Activated CD4-positive, alpha-beta T cell treated with anti-CD3 and anti-CD28 coated beads for 48 hours (primary cell): Measurements from ENCODE around the gene NRARP.
"Not testable (repeated sequence)": the region's sequence is repeated elsewhere in the genome, so short reads cannot be mapped to it uniquely, and the experiment has no call there.

ENCODE experiments used
- DNase-seq: peaks from one replicate; pipeline ENCODE4 v3.0.0-alpha.2; 2020

The NRARP gene

DNA sequence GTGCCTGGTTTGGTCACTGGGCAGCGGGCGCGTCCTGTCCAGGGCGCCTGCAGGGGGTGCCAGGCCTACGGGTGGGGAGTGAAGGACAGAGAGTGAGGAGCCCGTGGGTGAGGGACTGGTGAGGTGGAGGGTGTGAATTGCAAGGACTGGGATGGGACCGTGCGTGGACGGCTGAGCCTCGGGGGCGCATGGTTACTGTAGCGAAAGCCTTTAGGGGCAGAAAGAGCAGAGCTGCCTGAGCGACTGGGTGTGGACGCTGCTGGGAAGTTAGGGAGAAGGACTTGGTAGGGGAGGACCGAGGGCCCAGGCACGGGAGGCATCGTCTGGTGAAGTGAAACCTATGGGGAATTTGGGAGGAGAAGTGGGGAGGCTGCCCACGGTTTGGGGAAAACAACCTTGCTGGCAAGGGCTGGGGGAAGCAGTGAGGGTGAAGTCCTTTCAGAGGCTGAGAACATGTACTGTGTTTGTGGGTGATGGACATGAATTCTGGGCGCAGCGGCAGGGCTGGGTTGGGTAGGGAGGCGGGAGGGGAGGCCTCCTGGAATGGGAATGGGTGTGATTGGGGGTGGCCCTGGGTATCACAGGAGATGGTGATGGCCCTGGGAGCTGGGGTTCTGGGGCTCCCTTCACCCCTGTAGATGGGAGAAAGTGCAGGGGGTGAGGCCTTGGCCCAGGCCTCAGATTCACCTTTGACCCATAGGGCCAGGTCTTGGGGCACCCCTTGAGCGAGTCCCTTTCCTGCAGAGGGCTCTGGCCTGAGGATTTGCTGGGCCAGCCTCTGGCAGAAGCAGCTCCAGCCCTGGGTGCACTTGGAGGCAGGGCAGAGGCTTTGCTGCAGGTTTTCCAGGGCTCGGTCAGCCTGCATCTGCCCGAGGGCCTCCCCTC is 26.2 kb downstream of the NRARP start:
- no peak for DNase-seq

DNA sequence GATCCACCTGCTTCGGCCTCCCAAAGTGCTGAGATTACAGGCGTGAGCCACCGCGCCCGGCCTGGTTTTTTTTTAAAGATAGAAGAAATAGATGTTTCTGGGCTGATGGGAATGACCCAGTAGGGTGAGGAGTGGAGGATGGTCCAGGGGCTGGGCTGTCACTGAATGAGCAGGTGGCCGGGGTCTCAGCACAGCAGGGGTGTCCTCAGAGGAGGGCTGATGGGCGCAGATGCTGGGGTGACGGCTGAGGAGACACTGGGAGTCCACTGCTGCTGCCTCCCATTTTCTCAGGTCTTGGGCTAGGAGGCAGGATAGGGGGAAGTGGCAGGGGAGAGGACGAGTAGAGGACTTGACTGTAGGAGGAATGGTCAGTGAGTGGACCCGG is 26.9 kb downstream of the NRARP start:
- DNase-seq, result no peak

GRCh38 chr9:137273611-137274320 is 28.3 kb downstream of the NRARP start:
- DNase-seq, result no peak

DNA sequence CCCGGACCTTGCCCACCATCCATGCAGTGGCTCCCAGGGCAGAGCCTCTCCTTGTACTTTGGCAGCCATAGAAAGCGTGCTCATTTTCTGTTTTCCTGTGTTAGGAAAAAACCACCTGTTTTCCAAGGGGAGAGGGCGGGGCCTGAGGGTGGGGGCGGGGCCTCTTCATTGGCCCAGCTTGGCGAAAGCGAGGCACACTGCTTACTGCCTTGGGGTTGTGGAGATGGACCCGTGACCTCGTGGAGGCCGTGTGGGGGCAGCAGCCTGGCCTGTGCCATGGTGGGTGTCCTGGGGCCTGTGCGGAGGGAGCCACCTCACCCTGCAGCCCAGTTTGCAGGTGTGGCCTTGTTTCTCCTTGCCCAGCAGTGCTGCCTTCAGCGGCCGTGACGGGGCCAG is 29.0 kb downstream of the NRARP start:
- DNase-seq, result no peak

- DNase-seq, result no peak
Measured at GRCh38 chr9:137272241-137273094, 29.6 kb downstream of the NRARP start.

- no peak for DNase-seq
Measured at GRCh38 chr9:137271696-137272076, 30.4 kb downstream of the NRARP start.

DNA sequence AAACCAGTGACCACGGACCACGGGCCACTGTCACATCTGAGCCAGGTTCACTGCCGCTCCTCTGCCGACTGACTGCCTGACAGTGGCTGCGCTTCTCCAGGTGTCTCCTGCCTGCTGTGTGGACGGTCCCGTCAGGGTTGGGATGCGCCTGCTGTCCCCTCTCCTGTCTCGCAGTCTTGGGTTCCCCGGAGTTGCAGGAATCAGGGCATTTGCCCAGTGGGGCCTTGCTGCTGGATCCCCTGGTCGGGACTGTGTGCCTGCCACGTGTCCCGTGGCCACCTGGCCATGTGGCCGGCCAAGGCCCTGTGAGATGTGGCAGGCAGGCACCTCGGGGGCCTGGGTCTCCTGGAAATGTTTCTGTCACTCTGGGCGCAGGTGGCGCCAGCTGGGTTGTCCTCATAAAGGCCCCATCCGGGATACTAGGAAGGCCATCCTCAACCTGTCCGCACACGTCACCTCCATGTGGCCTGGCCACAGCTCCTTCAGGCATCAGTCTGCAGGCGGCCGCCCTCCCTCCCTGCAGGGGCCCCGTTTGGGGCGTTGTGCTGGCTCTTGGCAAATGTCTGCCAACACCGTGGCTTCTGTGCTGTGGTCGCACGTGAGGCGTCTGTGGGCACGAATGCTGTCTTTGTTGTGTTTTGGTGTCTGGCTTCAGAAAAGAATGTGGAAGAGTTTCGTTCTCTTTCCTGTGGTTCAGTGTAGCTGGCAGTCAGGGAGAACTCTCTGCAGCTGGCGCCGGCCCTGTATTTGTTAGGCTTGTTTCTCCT is 31.0 kb downstream of the NRARP start:
- peak; percentile 36 for DNase-seq

- DNase-seq, result no peak
Measured at GRCh38 chr9:137269231-137269772, 32.8 kb downstream of the NRARP start.

DNA sequence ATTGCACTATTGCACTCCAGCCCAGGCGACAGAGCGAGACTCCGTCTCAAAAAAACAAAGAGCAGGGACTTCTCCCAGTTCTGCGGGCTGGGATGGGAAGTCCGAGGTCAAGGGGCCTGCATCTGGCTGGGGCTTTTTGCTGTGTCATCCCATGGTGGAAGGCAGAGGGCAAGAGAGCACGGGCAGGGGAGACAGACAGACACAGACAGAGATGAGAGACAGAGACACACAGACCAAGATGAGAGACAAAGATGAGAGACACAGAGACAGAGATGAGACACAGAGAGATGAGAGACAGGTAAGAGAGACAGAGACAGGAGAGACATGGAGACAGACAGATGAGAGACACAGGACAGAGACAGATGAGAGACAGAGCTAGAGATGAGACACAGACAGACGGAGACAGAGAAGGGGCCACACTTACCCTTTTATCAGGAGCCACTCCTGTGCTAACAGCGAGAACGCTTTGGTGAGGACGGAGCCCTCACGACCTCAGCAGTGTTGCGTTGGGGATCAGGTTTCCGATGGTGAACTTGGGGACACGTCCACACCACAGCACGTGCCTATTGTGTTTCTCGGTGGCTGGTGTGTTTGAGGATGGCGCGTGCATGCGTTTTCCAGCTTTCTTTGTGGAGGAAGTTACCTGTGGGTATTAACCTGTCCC is 33.4 kb downstream of the NRARP start:
- no peak for DNase-seq

GRCh38 chr9:137267933-137268355 is 34.1 kb downstream of the NRARP start:
- DNase-seq, result no peak

DNA sequence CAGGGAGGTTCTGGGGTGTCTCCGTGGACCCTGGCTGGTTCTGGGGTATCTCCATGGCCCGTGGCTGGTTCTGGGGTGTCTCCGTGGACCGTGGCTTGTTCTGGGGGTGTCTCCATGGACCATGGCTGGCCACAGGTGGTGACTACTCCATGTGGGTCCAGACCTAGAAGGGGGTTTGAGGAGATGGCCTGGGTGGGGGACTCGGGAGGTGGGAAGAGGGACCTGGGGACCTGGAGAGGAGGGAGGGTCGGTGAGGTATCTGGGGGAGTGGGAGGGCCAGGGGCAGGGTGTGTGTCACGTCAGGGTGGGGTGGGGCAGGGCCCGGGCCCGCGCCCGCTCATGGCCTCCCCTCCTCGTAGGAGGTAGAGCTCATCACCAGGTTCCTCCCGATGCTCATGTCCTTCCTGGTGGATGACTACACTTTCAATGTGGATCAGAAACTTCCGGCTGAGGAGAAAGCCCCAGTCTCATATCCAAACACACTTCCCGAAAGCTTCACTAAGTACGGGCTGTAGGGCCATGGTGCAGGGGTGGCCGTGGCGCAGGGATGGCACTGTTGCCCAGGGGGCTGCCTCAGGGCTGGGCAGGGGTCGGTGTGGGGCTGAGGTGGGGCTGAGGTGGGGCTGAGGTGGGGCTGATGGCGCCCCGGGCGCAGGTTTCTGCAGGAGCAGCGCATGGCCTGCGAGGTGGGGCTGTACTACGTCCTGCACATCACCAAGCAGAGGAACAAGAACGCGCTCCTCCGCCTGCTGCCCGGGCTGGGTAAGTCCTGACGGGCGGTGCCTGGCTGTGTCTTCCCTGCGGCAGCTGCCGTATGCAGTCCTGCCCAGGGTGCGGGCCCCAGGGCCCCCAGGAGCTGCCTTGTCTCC is 35.3 kb downstream of the NRARP start:
- DNase-seq, result no peak

DNA sequence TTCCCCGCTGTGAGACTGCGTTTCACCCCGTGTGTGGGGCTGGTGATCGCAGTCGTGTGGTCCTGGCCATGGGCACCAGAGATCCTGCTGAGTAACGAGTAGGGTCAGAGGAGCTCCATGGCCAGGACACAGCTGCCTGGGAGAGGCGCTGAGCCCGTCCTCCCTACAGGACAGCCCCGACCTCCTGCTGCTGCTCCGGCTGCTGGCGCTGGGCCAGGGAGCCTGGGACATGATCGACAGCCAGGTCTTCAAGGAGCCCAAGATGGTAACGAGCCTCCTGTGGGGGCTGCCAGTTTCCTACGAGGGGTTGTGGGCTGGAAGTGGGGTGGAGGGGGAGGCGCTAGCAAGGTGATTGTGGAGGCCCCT is 35.9 kb downstream of the NRARP start:
- DNase-seq, result no peak

DNA sequence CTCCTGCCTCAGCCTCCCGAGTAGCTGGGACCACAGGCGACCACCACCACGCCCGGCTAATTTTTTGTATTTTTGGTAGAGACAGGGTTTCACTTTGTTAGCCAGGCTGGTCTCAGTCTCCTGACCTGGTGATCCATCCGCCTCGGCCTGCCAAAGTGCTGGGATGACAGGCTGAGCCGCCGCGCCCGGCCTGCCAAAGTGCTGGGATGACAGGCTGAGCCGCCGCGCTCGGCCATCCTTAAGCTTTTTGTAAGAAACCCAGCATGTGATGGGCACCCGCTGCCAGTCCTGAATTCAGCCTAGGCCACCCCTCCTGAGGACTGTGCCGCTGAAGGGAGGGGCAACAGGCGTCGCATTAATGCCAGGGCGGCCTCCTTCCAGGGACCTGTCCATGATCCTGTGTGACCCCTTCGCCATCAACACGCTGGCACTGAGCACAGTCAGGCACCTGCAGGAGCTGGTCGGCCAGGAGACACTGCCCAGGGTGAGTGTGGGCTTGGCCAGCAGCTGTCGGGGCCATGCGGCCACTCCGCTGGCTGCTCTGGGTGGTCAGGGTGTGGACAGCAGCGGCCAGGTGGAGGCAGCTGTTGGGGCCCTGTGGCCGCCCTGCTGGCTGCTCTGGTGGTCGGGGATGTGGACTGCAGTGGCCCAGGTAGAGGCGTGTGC is 36.4 kb downstream of the NRARP start:
- no peak for DNase-seq

GRCh38 chr9:137264067-137264466 is 38.0 kb downstream of the NRARP start:
- no peak for DNase-seq

DNA sequence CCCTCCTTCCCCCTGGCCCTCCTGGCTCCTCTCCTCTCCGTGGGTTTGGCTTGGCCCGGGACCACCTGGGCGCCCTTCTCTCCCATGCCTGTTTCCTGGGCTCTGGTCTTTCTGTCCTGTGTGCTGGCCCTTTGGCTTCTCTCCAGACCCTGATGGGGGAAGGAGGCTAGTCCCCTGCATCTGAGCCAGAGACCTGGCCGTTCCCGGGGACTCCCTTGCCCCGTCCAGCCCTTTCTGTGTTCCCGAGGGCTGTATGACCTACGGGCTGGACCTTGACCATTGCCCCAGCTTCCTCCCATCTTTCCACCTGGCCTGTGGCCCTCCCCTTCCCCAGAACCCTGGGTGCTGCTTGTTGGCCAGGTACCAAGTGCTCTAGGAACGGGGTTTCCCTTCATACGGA is 38.6 kb downstream of the NRARP start:
- no peak for DNase-seq

DNA sequence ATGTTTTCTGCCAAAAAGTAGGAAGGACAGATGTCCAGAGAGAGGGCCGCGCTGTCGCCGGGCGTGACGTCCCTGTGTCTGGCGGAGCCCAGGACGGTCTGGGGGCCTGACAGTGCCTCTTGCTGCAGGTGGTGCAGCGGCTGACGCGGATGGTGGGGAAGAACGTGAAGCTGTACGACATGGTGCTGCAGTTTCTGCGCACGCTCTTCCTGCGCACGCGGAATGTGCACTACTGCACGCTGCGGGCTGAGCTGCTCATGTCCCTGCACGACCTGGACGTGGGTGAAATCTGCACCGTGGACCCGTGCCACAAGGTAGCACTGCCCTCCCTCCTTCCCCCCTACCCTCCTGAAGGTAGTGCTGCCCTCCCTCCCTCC is 39.2 kb downstream of the NRARP start:
- DNase-seq, result no peak

DNA sequence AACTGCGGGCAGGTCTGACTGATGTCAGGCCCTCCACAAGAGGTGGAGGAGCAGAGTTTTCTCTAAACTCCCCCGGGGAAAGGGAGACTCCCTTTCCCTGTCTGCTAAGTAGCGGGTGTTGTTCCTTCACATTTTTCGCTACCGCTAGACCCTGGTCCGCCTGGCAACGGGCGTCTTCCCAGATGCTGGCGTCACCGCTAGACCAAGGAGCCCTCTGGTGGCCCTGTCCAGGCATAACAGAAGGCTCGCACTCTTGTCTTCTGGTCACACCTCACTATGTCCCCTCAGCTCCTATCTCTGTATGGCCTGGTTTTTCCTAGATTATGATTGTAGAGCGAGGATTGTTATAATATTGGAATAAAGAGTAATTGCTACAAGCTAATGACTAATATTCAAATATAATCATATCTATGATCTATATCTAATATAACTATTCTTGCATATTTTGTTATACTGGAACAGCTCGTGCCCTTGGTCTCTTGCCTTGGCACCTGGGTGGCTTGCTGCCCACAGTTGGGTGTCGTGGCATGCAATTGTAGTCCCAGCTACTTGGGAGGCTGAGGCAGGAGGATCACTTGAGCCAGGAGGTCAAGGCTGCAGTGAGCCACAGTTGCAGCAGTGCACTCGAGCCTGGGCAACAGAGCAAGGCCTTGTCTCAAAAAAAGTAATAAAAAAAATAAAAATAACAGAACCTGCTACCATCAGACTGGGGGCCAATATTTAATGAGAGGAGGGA is 39.7 kb downstream of the NRARP start:
- DNase-seq, result not testable (repeated sequence)

- no peak for DNase-seq
Measured at GRCh38 chr9:137256856-137257255, 45.2 kb downstream of the NRARP start.

GRCh38 chr9:137256362-137256761 is 45.7 kb downstream of the NRARP start:
- DNase-seq, result no peak
